Smooth muscle cell (in vitro differentiated cells): ENCODE results near the gene SH3TC1. TPM values are rescaled to one million over a fixed set of nuclear protein-coding genes. Genes with fewer than 3 reads are reported as not detected.

Experiments
- DNase-seq: peaks from one replicate; lab custom pipeline; 2025; ENCODE audit not compliant: unreplicated experiment; lab: John Stamatoyannopoulos, UW
- H2AFZ ChIP-seq: fragments of 200-600 bp; sonication (generic); 2 replicates; pipeline ENCODE4 v1.6.0; 2016; ENCODE audit warnings: antibody characterized with exemption, low read depth, mild to moderate bottlenecking
- H3F3A ChIP-seq: fragments of 200-600 bp; sonication (generic); 2 replicates; pipeline ENCODE4 v1.6.0; 2017; ENCODE audit warnings: antibody characterized with exemption, low read depth
- H3K27ac ChIP-seq: fragments of 200-600 bp; sonication (generic); 2 replicates; pipeline ENCODE4 v1.5.1; 2016; ENCODE audit warnings: low read depth, mild to moderate bottlenecking
- H3K27me3 ChIP-seq: fragments of 200-600 bp; sonication (generic); 2 replicates; pipeline ENCODE4 v1.6.1; 2016; ENCODE audit warnings: low read depth, mild to moderate bottlenecking
- H3K36me3 ChIP-seq: fragments of 200-600 bp; sonication (generic); 2 replicates; pipeline ENCODE4 v1.5.1; 2016; ENCODE audit warnings: low read depth
- H3K4me1 ChIP-seq: fragments of 200-600 bp; sonication (generic); 2 replicates; pipeline ENCODE4 v1.5.1; 2016; ENCODE audit warnings: low read depth
- H3K4me2 ChIP-seq: fragments of 200-600 bp; sonication (generic); 2 replicates; pipeline ENCODE4 v1.6.0; 2016; ENCODE audit warnings: mild to moderate bottlenecking
- H3K4me3 ChIP-seq: fragments of 200-600 bp; sonication (generic); 2 replicates; pipeline ENCODE4 v1.5.1; 2016; ENCODE audit warnings: mild to moderate bottlenecking
- H3K79me2 ChIP-seq: fragments of 200-600 bp; sonication (generic); 2 replicates; pipeline ENCODE4 v1.6.0; 2016; ENCODE audit warnings: low read depth, mild to moderate bottlenecking
- H3K9ac ChIP-seq: fragments of 200-600 bp; sonication (generic); 2 replicates; pipeline ENCODE4 v1.6.0; 2016; ENCODE audit warnings: low read depth
- H3K9me3 ChIP-seq: fragments of 200-600 bp; sonication (generic); replicated peaks from 2 replicates; pipeline ENCODE4 v1.5.1; 2016; ENCODE audit warnings: low read depth
- H4K20me1 ChIP-seq: fragments of 200-600 bp; sonication (generic); 2 replicates; pipeline ENCODE4 v1.6.0; 2016; ENCODE audit warnings: low read depth
- WGBS: methylation state at CpG from one replicate; pipeline ENCODE4 v1.1.7; 2016; ENCODE audit warnings: low lambda C conversion rate; 5-methylcytosine and 5-hydroxymethylcytosine counted together
- polyA plus RNA-seq: library from polyadenylated mRNA; unstranded; fragments of >200 nt; fragmentation: Nextera tagmentation; extraction: Ambion mirVana; gene quantifications from 2 replicates; pipeline ENCODE4 v1.2.1, GENCODE V29; 2016
- total RNA-seq: library from RNA; depleted of rRNA; stranded (reverse); fragments of >200 nt; gene quantifications from 2 replicates; pipeline ENCODE4 v1.2.3, GENCODE V29; 2014
- TF ChIP-seq, protein P1 (sequence below): fragments of 200-600 bp; sonication (generic); IDR thresholded peaks from 2 replicates; pipeline ENCODE4 v1.5.1; 2017; ENCODE audit warnings: borderline replicate concordance, mild to moderate bottlenecking, antibody characterized with exemption; ENCODE audit not compliant: insufficient read depth, poor library complexity, severe bottlenecking

Gene SH3TC1
- total and polyA plus RNA-seq, 2 experiments from 2014 or later: 7.8 to 17.7 TPM

DNA sequence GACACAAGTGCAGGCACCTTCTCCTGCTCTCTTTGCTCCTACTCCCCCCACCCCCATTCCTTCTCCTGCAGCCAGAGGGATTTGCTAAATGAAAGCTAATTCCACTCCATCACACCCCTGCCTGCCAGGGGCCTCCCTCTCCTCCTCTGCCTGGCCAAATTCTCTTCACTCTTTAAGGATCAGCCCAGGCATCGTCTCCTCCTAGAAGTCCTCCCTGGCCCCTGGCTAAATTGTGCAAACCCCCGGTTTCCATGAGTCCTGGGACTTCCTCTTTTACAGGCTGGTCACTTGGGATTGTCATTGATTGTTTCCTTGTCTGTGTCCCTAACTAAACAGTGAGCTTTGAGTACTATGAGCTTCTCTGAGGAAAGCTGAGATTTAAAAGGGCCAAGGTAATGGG, 31.8 kb upstream of the SH3TC1 start:
- no peak overlapping the region for H2AFZ ChIP-seq
- H3K9me3 ChIP-seq: no peaks in the 10 kb centered on the region
- no peak overlapping the region for H3K4me3 ChIP-seq
- H4K20me1 ChIP-seq: no peaks in the 10 kb centered on the region
- no peaks in the 10 kb centered on the region for H3K27me3 ChIP-seq
- TF ChIP-seq, protein P1, sequence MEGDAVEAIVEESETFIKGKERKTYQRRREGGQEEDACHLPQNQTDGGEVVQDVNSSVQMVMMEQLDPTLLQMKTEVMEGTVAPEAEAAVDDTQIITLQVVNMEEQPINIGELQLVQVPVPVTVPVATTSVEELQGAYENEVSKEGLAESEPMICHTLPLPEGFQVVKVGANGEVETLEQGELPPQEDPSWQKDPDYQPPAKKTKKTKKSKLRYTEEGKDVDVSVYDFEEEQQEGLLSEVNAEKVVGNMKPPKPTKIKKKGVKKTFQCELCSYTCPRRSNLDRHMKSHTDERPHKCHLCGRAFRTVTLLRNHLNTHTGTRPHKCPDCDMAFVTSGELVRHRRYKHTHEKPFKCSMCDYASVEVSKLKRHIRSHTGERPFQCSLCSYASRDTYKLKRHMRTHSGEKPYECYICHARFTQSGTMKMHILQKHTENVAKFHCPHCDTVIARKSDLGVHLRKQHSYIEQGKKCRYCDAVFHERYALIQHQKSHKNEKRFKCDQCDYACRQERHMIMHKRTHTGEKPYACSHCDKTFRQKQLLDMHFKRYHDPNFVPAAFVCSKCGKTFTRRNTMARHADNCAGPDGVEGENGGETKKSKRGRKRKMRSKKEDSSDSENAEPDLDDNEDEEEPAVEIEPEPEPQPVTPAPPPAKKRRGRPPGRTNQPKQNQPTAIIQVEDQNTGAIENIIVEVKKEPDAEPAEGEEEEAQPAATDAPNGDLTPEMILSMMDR: no peak
- no peaks in the 10 kb centered on the region for H3K4me1 ChIP-seq
- no peak overlapping the region for H3K4me2 ChIP-seq
- H3K27ac ChIP-seq: no peak overlapping the region
- no peak for DNase-seq
- no peaks in the 10 kb centered on the region for H3K79me2 ChIP-seq
- H3K36me3 ChIP-seq: no peaks in the 10 kb centered on the region
- H3K9ac ChIP-seq: no peak overlapping the region
- no peaks in the 10 kb centered on the region for H3F3A ChIP-seq
- 64% methylated on average over 2 of the region's 2 CpGs for WGBS

DNA sequence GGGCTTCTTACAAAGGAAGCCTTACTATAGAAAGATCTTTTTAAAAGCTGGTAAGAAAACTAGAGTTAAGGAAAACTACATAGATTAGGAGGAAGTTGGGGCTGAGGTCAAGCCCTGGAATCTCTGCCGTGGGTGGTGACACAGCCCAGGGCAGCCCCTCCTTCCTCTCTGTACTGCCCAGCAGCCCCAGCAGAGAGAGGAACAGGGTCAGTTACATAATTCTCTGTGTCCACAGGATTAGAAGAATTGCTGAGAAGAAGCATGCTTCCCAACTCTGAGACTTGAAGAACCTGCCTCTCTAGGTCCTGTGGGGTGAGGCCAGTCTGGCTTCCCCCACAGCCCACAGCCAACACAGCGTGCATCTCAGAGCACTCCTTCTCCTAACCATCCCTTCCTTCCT, 31.3 kb upstream of the SH3TC1 start:
- no peak overlapping the region for H2AFZ ChIP-seq
- H3K4me1 ChIP-seq: no peaks in the 10 kb centered on the region
- no peaks in the 10 kb centered on the region for H3K36me3 ChIP-seq
- no peaks in the 10 kb centered on the region for H3K27me3 ChIP-seq
- 44% methylated on average over 2 of the region's 2 CpGs for WGBS
- H3F3A ChIP-seq: no peaks in the 10 kb centered on the region
- TF ChIP-seq, protein P1: no peak
- H3K9me3 ChIP-seq: no peaks in the 10 kb centered on the region
- no peak overlapping the region for H3K4me2 ChIP-seq
- DNase-seq: no peak
- no peak overlapping the region for H3K9ac ChIP-seq
- H4K20me1 ChIP-seq: no peaks in the 10 kb centered on the region
- H3K27ac ChIP-seq: no peak overlapping the region
- H3K79me2 ChIP-seq: no peaks in the 10 kb centered on the region
- no peak overlapping the region for H3K4me3 ChIP-seq

DNA sequence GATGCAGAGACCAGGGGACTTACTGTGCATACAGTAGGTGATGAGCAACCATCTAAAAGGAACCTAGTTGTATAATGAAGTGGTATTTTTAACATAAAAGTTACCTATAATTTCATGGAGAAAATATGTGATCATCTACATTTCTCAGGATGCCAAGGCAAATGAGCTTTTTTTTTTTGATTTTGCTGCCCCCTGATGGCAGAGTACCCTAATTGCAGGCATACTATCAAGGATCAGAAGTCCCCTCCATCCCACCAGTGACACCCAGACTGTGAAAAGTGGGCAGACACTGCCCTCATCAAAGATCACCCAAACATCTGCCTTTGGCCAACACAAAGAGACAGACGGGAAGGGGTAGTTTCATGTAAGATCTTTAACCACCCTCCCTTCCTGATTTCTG, 30.9 kb upstream of the SH3TC1 start:
- Histone ChIP-seq H3K27me3 (no peaks in the 10 kb centered on the region), H2AFZ (no peak overlapping the region), H3K4me2 (no peak overlapping the region), H4K20me1 (no peaks in the 10 kb centered on the region), H3K9ac (no peak overlapping the region), H3K9me3 (no peaks in the 10 kb centered on the region), H3K36me3 (no peaks in the 10 kb centered on the region), H3K79me2 (no peaks in the 10 kb centered on the region), H3K27ac (no peak overlapping the region), H3K4me3 (no peak overlapping the region), H3K4me1 (no peaks in the 10 kb centered on the region), H3F3A (no peaks in the 10 kb centered on the region)
- TF ChIP-seq, protein P1: peak; percentile 63
- WGBS: 94% methylated on average over 1 of the region's 1 CpG
- no peak for DNase-seq

GRCh38 chr4:8168832-8169598, 30.1 kb upstream of the SH3TC1 start:
- Histone ChIP-seq H4K20me1 (no peaks in the 10 kb centered on the region), H3F3A (no peaks in the 10 kb centered on the region), H3K79me2 (no peaks in the 10 kb centered on the region), H3K36me3 (no peaks in the 10 kb centered on the region), H3K4me1 (no peaks in the 10 kb centered on the region), H3K4me2 (no peak overlapping the region), H3K27me3 (no peaks in the 10 kb centered on the region), H2AFZ (no peak overlapping the region), H3K4me3 (no peak overlapping the region), H3K9me3 (no peaks in the 10 kb centered on the region), H3K9ac (no peak overlapping the region), H3K27ac (no peak overlapping the region)
- no peak for DNase-seq
- WGBS: 92% methylated on average over 5 of the region's 5 CpGs
- TF ChIP-seq, protein P1: no peak
